Coronary artery (tissue), 2 donors: Measurements from ENCODE around the gene DGAT2.

ENCODE experiments used
- DNase-seq: peaks from one replicate; pipeline ENCODE4 v3.0.0-alpha.2; 2017; ENCODE audit warnings: low spot score
- H3K27ac ChIP-seq, 2 donors: fragments of 200-600 bp; sonication (generic); one replicate each; pipeline ENCODE4 v1.5.1; 2016 to 2019
- H3K4me3 ChIP-seq: fragments of 200-600 bp; sonication (generic); 2 replicates; pipeline ENCODE4 v1.5.1; 2016; ENCODE audit warnings: mild to moderate bottlenecking, moderate library complexity
- CTCF ChIP-seq: fragments of 200-600 bp; sonication (generic); IDR thresholded peaks from one replicate; pipeline ENCODE4 v1.5.1; 2019; ENCODE audit warnings: antibody characterized with exemption

Gene DGAT2

GRCh38 chr11:75779960-75780359, 11.4 kb downstream of the DGAT2 start:
- DNase-seq = no peak
- H3K27ac ChIP-seq = no peak overlapping the region
- no peak for TF ChIP-seq CTCF

GRCh38 chr11:75780888-75781287, 12.3 kb downstream of the DGAT2 start:
- Histone ChIP-seq H3K27ac (no peak overlapping the region), H3K4me3 (no peak overlapping the region)
- no peak for TF ChIP-seq CTCF
- DNase-seq = no peak

More at GRCh38 chr11:75779960-75780359, 11.4 kb downstream of the DGAT2 start:
- no peak overlapping the region for H3K4me3 ChIP-seq

- DNase-seq = no peak
- Histone ChIP-seq H3K27ac (no peak overlapping the region), H3K4me3 (no peak overlapping the region)
- no peak for TF ChIP-seq CTCF
These were observed 12.7 kb downstream of the DGAT2 start for GRCh38 chr11:75781296-75781695.

GRCh38 chr11:75781831-75782230, 13.3 kb downstream of the DGAT2 start:
- no peak for TF ChIP-seq CTCF
- Histone ChIP-seq H3K27ac (no peak overlapping the region), H3K4me3 (no peak overlapping the region)
- DNase-seq = no peak

GRCh38 chr11:75782540-75783263, 14.1 kb downstream of the DGAT2 start:
- no peak for DNase-seq

GRCh38 chr11:75783416-75784084, 15.0 kb downstream of the DGAT2 start:
- TF ChIP-seq CTCF = no peak
- no peak overlapping the region for H3K4me3 ChIP-seq
- DNase-seq = no peak
- no peak overlapping the region for H3K27ac ChIP-seq

More at GRCh38 chr11:75782540-75783263, 14.1 kb downstream of the DGAT2 start:
- H3K27ac ChIP-seq = no peak overlapping the region
- no peak for TF ChIP-seq CTCF
- H3K4me3 ChIP-seq = no peak overlapping the region

- no peak overlapping the region for H3K4me3 ChIP-seq
- H3K27ac ChIP-seq = no peak overlapping the region
- no peak for DNase-seq
- no peak for TF ChIP-seq CTCF
These were observed 15.5 kb downstream of the DGAT2 start for GRCh38 chr11:75784085-75784478.
